ENCODE results near the gene PARP3. TPM values are rescaled to one million over a fixed set of nuclear protein-coding genes. Genes with fewer than 3 reads are reported as not detected.

Gene PARP3
- polyA plus RNA-seq, 6 donors from 2014 or later: 3.5 to 8.4 (median 4.5) TPM

DNA sequence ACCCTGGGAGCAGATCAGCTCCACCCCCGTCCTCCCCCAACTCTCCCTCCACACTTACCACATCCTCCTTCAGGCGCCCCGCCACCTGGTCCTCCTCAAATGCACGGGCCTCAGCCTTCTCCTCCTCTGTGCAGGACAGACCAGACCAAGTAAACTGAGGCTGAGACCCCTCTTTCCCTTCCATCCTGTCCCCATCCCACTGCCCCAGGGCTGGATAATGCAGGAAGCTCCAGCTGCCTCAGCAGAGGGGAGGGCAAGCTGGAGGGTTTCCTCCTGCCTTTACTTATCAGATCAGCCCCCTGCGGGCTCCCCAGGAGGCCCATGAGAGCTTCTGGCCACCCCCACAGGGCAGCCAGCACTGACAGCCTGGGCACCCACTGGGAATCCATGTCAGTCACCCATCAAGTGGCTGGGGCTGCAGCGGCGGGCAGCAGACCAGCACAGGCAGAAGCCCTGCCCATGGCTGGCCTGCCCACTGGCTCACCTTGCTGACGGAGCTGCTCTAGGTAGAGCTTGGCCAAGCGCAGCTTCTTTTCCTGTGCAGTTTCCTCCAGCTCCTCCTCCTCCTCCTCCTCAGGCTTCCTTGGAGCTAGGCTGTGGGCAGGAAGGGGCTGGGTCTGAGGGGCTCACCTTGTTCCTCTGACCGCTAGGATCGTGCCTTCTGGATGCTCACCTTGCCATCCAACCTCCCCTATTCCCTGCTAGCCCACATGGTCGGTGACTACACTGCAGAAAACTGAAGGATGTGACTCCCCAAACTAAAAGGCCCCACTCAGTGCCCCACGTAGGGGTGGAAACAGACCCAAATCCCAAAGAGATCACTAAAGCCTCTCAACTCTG, 4.3 kb upstream of the PARP3 start:
- ATAC-seq (ENCODE audit: low read depth in 2 of 2): no peak
- Mint-ChIP-seq H3K27ac (peak overlapping the region in 1 of 6 donors; percentile 81), H3K36me3 (peaks cover 4 to 39% of the 10 kb centered on the region in 2 donors), H3K9me3 (no peaks in the 10 kb centered on the region), H3K27me3 (no peaks in the 10 kb centered on the region), H3K4me1 (peaks cover 11 to 37% (median 29%) of the 10 kb centered on the region in 3 donors), H3K4me3 (peak overlapping the region in 1 of 8 donors; percentile 90)
- no peak for DNase-seq

DNA sequence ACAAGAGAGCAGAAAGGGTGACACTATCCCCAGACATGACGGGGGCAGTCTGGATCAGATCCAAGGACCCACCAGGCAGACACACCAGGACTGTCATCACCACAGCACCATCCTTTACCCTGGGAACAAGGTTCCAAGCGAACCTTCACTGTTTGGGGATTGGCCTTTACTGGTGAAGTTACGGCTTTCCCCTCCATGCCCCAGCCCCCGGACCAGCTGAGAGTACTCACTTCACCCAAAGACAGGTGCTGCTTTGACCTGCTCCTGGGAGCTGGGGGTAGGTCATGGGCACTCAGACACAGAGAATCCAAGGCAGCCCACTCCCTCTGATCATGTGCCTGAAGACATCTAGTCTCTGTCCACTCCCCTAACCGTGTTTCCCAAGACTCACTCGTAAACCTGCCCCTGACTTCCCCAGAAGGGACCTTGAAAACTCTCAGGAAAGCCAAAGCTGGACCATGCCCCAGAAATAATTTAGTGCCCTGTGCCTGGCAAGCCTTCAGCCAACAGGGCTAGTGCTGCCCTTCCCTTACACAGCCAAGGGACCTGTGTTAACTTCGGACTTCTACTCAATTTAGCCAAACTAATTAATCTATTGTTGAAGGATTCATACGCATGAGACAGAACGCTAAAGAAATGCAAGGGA, 3.3 kb upstream of the PARP3 start:
- peaks cover 13 to 41% (median 33%) of the 10 kb centered on the region in 3 donors for H3K4me1 Mint-ChIP-seq
- H3K27ac Mint-ChIP-seq: peak overlapping the region in 1 of 6 donors; percentile 5
- ATAC-seq (ENCODE audit: low read depth in 2 of 2) (no peak), DNase-seq (no peak)
- no peaks in the 10 kb centered on the region for H3K27me3 Mint-ChIP-seq
- peaks cover 4 to 31% of the 10 kb centered on the region in 2 donors for H3K36me3 Mint-ChIP-seq
- no peaks in the 10 kb centered on the region for H3K9me3 Mint-ChIP-seq
- peak overlapping the region in 2 of 8 donors; percentile 25 to 90 for H3K4me3 Mint-ChIP-seq

DNA sequence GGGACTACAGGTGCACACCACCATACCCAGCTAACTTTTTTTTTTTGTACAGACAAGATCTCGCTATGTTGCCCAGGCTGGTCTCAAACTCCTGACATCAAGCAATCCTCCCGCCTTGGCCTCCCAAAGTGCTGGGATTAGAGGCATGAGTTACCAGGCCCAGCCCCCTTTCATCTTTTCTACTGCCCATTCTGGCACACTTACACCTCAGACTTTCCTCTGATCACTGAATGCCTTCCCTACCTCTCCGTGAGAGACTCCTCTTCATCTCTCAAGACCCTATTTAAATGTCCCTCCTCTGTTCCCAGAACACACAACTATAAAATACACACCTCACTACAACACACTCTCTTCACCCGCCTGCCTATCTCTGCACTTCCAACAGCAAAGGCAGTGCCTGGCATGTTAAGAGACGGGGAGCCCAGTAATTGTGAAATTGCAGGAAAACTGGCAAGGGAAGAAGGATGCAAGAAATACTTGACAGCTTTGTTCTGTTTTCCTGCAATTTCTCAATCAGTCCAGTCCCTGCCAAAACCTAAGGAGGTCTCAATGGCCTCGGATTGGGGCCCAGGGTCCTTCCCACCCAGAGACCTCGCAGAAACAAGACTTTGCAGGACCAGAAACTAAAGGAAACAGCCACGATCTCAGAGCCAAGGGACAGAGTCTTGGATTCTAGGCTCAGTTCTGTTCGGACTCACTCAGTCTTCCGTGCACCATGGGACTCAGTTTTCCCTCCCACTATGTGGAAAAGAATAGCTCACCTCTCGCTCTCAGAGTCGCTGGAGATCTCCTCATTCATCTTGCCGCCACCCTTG, 1.3 kb upstream of the PARP3 start:
- peak overlapping the region; percentile 90 to 96 (median 93) for H3K4me3 Mint-ChIP-seq
- peaks cover 4 to 18% of the 10 kb centered on the region in 2 donors for H3K36me3 Mint-ChIP-seq
- ATAC-seq (ENCODE audit: low read depth in 2 of 2): no peak
- no peaks in the 10 kb centered on the region for H3K27me3 Mint-ChIP-seq
- H3K4me1 Mint-ChIP-seq: peaks cover 16 to 41% (median 33%) of the 10 kb centered on the region in 3 donors
- no peak for DNase-seq
- H3K9me3 Mint-ChIP-seq: no peaks in the 10 kb centered on the region
- H3K27ac Mint-ChIP-seq: peak overlapping the region in 3 of 6 donors; percentile 80 to 93 (median 86)

DNA sequence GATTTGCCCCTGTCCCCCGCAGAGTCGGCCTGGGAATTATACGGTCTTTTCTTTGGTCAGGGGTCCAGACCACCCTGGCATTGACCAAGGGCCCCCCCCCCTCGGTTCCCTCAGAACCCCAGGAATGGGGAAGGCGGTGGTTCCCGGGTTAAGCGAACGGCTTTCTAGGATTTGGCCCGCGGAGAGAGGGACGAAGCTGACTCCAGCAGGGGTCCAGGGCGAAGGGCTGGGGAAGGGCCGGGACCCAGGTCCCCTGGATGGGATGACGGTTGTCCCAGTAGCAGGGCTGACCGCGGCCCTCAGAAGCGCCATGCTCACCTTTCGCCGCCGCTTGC, 733 bp upstream of the PARP3 start:
- Mint-ChIP-seq H3K9me3 (no peaks in the 10 kb centered on the region), H3K36me3 (peaks cover 4 to 13% of the 10 kb centered on the region in 2 donors), H3K4me3 (peak overlapping the region; percentile 90 to 96 (median 93)), H3K27ac (peak overlapping the region in 3 of 6 donors; percentile 84 to 93 (median 86)), H3K4me1 (peaks cover 16 to 41% (median 33%) of the 10 kb centered on the region in 3 donors), H3K27me3 (no peaks in the 10 kb centered on the region)
- DNase-seq (no peak), ATAC-seq (ENCODE audit: low read depth in 2 of 2) (no peak)

DNA sequence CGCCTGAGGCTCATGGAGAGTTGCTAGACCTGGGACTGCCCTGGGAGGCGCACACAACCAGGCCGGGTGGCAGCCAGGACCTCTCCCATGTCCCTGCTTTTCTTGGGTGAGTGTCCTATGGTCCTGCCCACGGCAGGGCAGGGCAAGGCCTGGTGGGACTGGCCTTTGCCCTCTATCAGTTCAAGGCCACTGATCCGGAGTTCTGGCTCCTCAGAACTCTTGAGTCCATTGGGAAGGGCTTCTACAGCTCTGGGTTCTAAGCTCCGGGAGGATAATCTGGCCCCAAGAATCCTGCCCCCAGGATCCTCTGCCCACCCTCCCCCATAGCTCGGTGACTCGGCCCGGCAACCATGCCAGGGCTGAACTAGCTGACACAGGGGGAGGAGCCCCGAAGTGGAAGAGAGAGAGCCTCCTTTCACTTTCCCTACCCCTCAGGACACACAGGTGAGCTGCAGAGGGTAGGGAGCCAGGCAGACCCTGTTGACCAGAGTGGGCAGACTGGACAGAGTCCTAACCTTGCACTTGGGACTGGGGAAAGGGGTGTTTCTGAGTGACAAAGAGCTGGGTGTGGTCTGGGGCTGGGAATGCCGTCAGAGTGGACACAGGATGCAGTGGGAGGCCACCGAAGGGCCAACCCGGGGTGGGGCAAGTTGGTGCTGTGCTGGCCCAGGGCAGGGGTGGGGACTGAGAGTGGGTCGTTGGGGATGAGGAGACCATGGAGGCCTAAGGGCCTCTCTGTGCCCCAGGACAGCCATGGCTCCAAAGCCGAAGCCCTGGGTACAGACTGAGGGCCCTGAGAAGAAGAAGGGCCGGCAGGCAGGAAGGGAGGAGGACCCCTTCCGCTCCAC, 664 bp downstream of the PARP3 start:
- Mint-ChIP-seq H3K27ac (peak overlapping the region; percentile 21 to 88 (median 78)), H3K36me3 (peaks cover 4 to 9% of the 10 kb centered on the region in 2 donors), H3K9me3 (no peaks in the 10 kb centered on the region), H3K27me3 (no peaks in the 10 kb centered on the region), H3K4me3 (peak overlapping the region; percentile 90 to 96 (median 93)), H3K4me1 (peaks cover 16 to 41% (median 31%) of the 10 kb centered on the region in 3 donors)
- ATAC-seq (ENCODE audit: low read depth in 2 of 2): peak; percentile 27 to 33
- peak; percentile 54 for DNase-seq

DNA sequence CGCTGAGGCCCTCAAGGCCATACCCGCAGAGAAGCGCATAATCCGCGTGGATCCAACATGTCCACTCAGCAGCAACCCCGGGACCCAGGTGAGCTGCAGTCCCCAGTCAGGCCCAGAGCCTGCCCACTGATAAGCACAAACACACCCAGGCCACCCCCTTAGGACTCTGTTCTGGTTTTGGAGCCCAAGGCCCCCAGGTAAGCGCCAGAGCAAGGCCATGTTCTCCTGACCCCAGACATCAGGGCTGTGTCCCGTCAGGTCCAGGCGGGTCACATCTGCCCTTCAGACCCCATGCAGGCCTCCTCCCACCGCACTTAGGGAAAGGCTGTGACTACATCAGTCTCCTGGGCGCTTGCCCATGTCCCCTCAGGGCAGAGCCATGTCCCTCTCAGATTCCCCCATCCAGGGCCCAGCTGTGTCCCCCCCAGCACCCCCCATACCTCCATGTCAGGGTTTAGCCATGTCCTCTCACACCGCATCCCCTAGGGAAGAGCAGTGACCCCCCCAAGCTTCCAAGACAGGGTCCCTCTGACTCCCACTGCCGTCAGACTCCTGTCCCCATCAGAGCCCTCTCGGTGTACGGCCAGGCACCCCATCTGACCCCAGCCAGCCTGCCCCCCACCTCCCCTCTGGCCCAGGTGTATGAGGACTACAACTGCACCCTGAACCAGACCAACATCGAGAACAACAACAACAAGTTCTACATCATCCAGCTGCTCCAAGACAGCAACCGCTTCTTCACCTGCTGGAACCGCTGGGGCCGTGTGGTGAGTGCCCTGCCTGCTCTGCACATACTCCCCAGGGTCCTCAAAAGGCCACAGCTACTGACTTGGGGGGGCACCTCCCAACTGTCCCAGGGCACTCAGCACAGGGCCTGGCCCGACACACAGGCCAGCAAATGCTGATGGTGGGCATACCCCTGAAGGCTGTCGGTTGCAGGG, 1.6 kb downstream of the PARP3 start:
- H3K27me3 Mint-ChIP-seq: no peaks in the 10 kb centered on the region
- peaks cover 16 to 34% (median 31%) of the 10 kb centered on the region in 3 donors for H3K4me1 Mint-ChIP-seq
- H3K4me3 Mint-ChIP-seq: peak overlapping the region in 5 of 8 donors; percentile 8 to 90 (median 72)
- no peak for DNase-seq
- peaks cover 0 to 8% of the 10 kb centered on the region in 2 donors for H3K36me3 Mint-ChIP-seq
- H3K27ac Mint-ChIP-seq: peak overlapping the region; percentile 41 to 65 (median 49)
- no peak for ATAC-seq (ENCODE audit: low read depth in 2 of 2)
- no peaks in the 10 kb centered on the region for H3K9me3 Mint-ChIP-seq

DNA sequence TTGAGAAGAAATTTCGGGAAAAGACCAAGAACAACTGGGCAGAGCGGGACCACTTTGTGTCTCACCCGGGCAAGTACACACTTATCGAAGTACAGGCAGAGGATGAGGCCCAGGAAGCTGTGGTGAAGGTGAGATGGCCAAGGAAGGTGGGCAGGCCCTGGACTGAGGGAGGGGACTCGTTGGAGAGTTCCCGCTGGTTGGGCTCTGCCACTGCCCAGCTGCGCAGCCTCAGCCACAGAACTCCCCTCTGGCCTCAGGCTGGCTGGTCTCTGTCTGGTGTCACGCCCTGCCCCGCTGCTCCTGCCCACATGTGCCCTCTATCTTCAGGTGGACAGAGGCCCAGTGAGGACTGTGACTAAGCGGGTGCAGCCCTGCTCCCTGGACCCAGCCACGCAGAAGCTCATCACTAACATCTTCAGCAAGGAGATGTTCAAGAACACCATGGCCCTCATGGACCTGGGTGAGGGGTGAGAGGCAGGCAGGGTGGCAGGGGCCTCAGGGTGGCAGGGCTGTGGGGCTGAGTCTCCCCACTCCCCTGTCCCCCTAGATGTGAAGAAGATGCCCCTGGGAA, 2.4 kb downstream of the PARP3 start:
- H3K27me3 Mint-ChIP-seq: no peaks in the 10 kb centered on the region
- H3K36me3 Mint-ChIP-seq: peaks cover 0 to 8% of the 10 kb centered on the region in 2 donors
- H3K4me1 Mint-ChIP-seq: peaks cover 11 to 28% (median 27%) of the 10 kb centered on the region in 3 donors
- peak overlapping the region in 2 of 6 donors; percentile 41 to 56 for H3K27ac Mint-ChIP-seq
- ATAC-seq (ENCODE audit: low read depth in 2 of 2) (no peak), DNase-seq (no peak)
- no peaks in the 10 kb centered on the region for H3K9me3 Mint-ChIP-seq
- H3K4me3 Mint-ChIP-seq: peak overlapping the region in 1 of 8 donors; percentile 18

DNA sequence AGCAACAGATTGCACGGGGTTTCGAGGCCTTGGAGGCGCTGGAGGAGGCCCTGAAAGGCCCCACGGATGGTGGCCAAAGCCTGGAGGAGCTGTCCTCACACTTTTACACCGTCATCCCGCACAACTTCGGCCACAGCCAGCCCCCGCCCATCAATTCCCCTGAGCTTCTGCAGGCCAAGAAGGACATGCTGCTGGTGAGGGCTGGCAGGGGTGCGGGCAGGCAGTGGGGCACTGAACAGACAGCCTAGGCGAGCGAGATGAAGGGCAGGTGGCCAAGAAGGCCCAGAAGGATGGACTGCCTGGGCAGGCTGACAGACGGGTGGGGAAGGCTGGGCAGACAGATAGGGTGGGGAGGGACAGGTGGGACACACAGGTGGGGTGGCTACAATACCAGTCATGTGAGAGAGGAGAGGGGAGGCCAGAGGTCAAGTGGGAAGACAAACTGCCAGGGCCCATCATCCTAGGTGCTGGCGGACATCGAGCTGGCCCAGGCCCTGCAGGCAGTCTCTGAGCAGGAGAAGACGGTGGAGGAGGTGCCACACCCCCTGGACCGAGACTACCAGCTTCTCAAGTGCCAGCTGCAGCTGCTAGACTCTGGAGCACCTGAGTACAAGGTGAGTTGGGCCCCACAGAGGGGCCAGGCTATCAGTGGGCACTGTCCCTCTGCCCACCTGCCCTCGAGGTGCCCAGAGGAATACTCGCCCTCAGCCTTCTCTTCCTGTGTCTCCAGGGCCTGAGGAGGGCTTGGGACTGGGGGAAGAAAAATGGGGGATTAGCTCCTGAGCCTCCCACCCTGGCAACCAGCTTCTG, 3.1 kb downstream of the PARP3 start:
- Mint-ChIP-seq H3K4me1 (peaks cover 11 to 21% (median 21%) of the 10 kb centered on the region in 3 donors), H3K27me3 (no peaks in the 10 kb centered on the region), H3K36me3 (peaks cover 0 to 8% of the 10 kb centered on the region in 2 donors), H3K4me3 (peak overlapping the region in 2 of 8 donors; percentile 18 to 64), H3K9me3 (no peaks in the 10 kb centered on the region), H3K27ac (no peak overlapping the region)
- DNase-seq (no peak), ATAC-seq (ENCODE audit: low read depth in 2 of 2) (no peak)

DNA sequence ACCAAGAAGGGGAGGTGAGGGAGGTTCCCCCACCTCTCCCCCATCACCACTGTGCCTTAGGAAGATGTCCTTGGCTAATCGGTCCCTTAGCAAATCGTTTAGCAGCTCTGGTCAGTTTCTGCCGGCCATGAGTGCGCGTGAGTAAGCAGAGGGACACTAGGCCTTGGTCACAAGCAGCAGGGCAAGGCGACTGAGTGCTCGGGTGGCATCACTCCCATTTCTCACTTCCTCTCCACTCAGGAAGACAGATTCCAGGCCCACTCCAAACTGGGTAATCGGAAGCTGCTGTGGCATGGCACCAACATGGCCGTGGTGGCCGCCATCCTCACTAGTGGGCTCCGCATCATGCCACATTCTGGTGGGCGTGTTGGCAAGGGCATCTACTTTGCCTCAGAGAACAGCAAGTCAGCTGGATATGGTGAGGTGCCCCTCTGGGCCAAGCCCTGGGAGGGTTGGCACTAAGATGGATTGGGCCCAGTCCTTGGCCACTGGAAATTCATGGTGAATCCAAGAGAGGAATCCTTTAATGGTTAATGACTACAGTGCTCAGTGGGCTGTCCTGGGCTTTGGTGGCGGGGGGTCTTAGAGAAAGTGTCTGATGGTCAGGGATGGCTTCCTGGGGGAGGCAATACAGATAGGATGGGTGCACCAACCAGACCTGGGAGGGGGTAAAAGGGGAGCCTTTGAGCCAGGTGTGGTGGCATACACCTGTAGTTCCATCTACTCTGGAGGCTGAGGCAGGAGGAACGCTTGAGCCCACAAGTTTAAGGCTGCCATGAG, 4.0 kb downstream of the PARP3 start:
- ATAC-seq (ENCODE audit: low read depth in 2 of 2) (no peak), DNase-seq (no peak)
- Mint-ChIP-seq H3K27me3 (no peaks in the 10 kb centered on the region), H3K4me1 (peaks cover 6 to 13% (median 13%) of the 10 kb centered on the region in 3 donors), H3K36me3 (peaks cover 0 to 8% of the 10 kb centered on the region in 2 donors), H3K9me3 (no peaks in the 10 kb centered on the region), H3K4me3 (peak overlapping the region in 3 of 8 donors; percentile 24 to 64 (median 52)), H3K27ac (no peak overlapping the region)

DNA sequence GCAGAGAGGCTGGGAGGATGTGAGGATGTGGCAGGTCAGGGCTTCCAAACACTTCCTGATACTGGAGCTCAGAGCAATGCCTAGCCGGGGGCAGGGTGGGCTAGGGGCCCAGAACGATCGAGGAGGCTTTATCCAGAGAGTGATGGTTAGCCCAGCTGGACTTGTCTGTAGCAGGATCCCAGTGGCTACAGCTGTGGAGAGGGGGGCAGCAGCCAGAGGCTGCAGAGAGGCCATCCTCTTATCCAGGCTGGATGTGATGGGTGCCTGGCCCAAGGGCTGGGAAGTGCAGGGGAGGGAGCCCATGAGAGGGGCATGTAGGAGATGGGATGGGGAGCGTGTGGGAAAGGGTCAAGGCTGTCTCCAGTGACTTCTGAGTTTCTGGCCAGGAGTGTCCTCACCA, 4.6 kb downstream of the PARP3 start:
- Mint-ChIP-seq H3K36me3 (peaks cover 0 to 8% of the 10 kb centered on the region in 2 donors), H3K4me1 (peaks cover 6 to 9% (median 8%) of the 10 kb centered on the region in 3 donors), H3K27me3 (no peaks in the 10 kb centered on the region), H3K27ac (peak overlapping the region in 2 of 6 donors; percentile 12 to 52), H3K9me3 (no peaks in the 10 kb centered on the region), H3K4me3 (no peak overlapping the region)
- ATAC-seq (ENCODE audit: low read depth in 2 of 2) (no peak), DNase-seq (no peak)
